ENCODE measurements around the gene AUTS2.

Gene AUTS2

DNA sequence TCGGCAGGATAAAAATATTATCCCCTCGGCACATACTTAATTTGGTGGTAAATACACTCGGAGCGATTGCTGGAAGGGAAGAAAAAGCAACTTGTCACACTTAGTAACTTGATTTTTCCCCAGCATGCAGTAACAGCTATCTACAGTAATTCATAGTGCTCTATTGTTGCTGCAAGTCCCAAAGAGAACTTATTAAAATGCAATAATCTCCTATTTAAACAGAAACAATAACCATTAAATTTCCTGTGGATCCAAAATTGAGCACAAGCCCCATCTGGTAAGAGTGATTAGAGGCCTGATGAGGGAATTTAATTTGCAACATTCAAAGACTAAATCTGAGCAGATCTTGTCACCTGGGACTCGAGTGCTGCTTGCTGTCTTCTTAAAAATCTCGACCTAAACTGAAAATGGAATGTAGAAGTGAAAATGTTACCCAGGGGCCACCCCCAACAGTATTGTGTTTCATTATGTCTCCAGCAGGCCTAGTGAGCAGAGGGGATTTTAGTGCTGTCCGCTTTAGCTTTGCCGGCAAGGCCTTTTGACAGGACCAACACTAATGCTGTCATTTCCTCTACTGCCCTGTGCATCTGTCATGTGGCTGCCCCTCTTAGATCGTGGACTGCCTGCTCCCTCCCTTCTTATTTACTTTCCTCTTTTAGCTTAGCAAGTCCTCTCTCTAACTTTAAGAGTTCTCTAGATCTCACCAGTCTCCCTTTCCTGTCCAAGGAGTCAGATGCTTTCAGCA is 639.7 kb downstream of the AUTS2 start:
- TF ChIP-seq, protein P1, sequence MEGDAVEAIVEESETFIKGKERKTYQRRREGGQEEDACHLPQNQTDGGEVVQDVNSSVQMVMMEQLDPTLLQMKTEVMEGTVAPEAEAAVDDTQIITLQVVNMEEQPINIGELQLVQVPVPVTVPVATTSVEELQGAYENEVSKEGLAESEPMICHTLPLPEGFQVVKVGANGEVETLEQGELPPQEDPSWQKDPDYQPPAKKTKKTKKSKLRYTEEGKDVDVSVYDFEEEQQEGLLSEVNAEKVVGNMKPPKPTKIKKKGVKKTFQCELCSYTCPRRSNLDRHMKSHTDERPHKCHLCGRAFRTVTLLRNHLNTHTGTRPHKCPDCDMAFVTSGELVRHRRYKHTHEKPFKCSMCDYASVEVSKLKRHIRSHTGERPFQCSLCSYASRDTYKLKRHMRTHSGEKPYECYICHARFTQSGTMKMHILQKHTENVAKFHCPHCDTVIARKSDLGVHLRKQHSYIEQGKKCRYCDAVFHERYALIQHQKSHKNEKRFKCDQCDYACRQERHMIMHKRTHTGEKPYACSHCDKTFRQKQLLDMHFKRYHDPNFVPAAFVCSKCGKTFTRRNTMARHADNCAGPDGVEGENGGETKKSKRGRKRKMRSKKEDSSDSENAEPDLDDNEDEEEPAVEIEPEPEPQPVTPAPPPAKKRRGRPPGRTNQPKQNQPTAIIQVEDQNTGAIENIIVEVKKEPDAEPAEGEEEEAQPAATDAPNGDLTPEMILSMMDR (IDR thresholded peaks at IDR 0.05; ENCODE audit: control insufficient read depth, extremely low read depth, insufficient read depth): no peak
- DNase-seq (ENCODE audit: low read depth): no peak
- H3K4me3 ChIP-seq (ENCODE audit: low read depth, low read length): no peak overlapping the region

DNA sequence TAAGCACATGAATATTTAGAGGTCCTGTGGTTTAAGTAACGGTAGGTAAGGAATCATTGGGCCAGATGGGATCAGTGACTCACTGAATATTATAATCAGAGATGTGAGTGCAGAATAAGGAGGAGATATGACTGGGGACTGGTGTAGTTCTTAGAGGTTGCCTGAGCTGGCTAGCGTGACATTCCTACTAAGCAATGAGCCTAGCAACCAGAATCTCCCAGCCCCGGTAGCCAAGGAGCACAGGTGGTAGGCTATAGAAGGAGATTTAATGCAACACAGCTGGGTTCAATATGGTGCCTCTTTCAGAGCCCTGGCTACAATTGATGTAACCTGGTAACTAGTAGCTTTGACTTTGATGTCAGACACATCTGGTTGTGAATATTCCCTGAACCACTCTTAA is 641.6 kb downstream of the AUTS2 start:
- no peak for DNase-seq (ENCODE audit: low read depth)
- TF ChIP-seq, protein P1 (IDR thresholded peaks at IDR 0.05; ENCODE audit: control insufficient read depth, extremely low read depth, insufficient read depth): no peak
- H3K4me3 ChIP-seq (ENCODE audit: low read depth, low read length): no peak overlapping the region

DNA sequence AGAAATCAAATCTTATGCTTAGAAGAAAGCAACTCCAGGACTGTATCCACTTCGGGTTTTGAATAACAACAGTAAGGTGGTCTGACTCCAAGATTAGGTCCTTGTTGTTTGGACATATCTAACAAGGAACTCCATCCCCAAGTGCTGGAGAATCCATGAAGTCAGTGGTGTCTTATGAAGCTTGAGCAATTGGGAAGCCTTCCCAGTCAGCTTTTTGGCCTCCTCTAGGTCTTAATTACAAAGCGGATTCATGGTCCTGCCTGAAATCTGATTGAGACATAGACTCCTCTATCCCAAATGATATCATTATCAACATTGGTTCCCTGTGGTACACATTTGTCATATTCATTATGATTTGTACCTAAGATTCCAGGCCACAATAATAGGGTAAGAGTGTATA is 642.6 kb downstream of the AUTS2 start:
- H3K4me3 ChIP-seq (ENCODE audit: low read depth, low read length): no peak overlapping the region
- TF ChIP-seq, protein P1 (IDR thresholded peaks at IDR 0.05; ENCODE audit: control insufficient read depth, extremely low read depth, insufficient read depth): no peak

DNA sequence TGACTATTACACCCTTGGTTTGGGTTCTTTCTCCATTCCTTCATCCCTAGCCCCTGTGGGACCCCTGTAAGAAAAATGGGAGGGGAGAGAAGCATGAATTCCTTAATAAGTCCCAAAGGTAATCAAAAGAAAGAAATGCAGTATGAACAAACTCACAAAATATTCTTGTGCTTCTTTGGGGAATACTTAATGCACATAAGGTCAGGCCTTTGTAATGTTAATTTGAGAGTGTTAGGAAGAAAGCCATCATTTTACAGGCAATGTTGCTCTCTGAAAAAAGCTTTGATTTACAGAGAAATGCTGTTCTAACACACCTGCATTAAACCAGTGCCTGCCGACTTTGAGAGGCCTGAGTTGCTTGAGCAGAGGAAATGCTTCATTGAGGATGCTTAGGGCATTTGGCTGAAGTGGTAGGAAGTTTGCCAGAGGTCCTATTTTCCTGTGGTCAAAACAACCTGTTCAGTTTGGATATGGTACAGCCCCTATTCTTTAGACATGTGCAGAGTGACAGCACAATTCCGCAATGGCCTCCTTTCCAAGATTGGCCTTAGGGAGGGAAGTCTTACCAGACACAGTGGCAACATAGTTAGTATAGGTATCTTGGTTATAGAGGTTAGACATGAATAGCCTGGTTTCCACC is 643.4 kb downstream of the AUTS2 start:
- TF ChIP-seq, protein P1 (IDR thresholded peaks at IDR 0.05; ENCODE audit: control insufficient read depth, extremely low read depth, insufficient read depth): no peak
- DNase-seq (ENCODE audit: low read depth): no peak
- no peak overlapping the region for H3K4me3 ChIP-seq (ENCODE audit: low read depth, low read length)

More for the DNA sequence above, 642.6 kb downstream of the AUTS2 start:
- DNase-seq (ENCODE audit: low read depth): no peak

DNA sequence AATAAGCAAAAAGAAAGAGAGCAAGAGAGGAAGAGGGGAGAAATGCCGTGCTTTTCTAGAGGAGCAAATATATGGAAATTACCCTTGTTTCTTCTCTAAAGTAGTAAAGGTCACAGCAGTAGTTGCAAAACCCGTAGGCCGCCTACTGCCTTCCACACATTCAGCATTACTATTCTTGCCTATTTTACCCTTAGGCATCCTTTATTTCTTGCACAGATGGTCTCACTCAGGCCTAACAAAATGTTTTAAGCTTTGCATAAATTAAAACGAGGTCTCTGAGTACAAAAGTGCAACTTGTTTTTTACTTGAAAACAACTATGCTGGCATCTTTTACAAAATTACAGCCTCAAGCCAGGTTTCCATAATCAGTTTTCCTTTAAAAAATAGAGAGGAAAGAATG is 644.6 kb downstream of the AUTS2 start:
- no peak overlapping the region for H3K4me3 ChIP-seq (ENCODE audit: low read depth, low read length)
- no peak for DNase-seq (ENCODE audit: low read depth)
- TF ChIP-seq, protein P1 (IDR thresholded peaks at IDR 0.05; ENCODE audit: control insufficient read depth, extremely low read depth, insufficient read depth): no peak

DNA sequence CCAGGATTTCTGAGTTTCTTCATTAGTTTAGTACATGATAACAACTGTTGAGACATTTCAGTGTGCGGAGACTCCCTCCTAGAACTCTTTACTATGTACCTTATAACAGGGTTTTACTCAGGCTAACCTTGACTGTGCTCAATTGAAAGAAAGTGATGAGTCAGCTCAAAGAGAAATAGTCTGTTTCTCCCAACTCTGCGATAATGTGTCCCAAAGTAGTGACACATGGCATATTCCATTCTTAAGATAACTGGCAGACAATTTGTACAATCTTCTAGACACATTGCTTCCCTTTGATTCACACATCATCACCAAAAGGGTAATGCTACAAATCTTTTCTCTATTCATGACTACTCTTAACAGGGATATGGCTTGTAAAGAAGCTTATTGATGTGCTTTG is 645.2 kb downstream of the AUTS2 start:
- TF ChIP-seq, protein P1 (IDR thresholded peaks at IDR 0.05; ENCODE audit: control insufficient read depth, extremely low read depth, insufficient read depth): no peak
- no peak overlapping the region for H3K4me3 ChIP-seq (ENCODE audit: low read depth, low read length)
- no peak for DNase-seq (ENCODE audit: low read depth)

All from LNCaP clone FGC (cell line).